ENCODE measurements around the gene LRRC46. TPM values are rescaled to one million over a fixed set of nuclear protein-coding genes. Genes with fewer than 3 reads are reported as not detected.

The LRRC46 gene
- total RNA-seq, 4 donors from 2014 or later = 0.18 TPM; not detected in 3

DNA sequence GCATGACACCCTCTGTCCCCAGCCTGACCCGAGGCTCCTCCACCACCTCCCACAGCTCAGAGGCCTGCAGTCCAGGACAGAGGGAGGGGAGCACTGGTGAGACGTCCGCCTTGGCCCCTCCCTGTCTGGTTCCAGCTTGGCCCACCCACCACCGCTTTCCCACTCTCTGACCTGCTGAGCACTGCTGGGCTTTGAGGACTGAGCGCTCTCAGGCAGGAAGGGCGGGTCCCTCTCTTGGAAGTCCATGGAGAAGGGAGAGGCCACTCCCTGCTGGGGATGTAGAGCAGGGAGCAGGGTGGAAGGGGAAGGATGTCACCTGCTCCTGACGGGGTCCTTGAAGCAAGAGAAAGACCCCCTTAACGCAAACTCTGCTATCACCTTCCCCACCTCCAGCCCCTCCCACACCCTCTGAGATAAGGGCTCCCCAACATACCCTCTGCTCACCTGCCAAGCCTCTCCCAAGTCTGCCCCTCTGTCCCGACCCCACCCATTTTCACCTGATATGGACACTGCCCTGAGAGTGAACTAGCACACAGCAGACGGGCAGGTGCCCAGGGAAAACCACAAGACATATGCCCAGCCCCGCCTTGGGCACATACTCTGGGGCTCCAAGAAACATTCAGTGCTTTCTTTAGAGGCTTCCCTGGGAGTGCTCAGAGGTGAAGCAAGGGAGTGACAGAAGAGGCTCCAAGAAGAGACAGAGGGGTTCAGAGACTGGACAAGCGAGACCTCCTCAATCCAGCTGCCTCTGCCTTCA, 11.3 kb upstream of the LRRC46 start:
- H3K36me3 ChIP-seq = peaks cover 16 to 69% (median 21%) of the 10 kb centered on the region in 3 donors
- peaks cover 20 to 30% (median 21%) of the 10 kb centered on the region in 3 donors for H3K4me1 ChIP-seq
- no peak for DNase-seq
- H3K4me3 ChIP-seq = peak overlapping the region in 1 of 4 donors; percentile 69
- H3K9me3 ChIP-seq = no peaks in the 10 kb centered on the region
- H3K27ac ChIP-seq = peak overlapping the region in 1 of 4 donors; percentile 9
- TF ChIP-seq POLR2A (IDR thresholded peaks at IDR 0.05) = no peak
- TF ChIP-seq, protein P1, sequence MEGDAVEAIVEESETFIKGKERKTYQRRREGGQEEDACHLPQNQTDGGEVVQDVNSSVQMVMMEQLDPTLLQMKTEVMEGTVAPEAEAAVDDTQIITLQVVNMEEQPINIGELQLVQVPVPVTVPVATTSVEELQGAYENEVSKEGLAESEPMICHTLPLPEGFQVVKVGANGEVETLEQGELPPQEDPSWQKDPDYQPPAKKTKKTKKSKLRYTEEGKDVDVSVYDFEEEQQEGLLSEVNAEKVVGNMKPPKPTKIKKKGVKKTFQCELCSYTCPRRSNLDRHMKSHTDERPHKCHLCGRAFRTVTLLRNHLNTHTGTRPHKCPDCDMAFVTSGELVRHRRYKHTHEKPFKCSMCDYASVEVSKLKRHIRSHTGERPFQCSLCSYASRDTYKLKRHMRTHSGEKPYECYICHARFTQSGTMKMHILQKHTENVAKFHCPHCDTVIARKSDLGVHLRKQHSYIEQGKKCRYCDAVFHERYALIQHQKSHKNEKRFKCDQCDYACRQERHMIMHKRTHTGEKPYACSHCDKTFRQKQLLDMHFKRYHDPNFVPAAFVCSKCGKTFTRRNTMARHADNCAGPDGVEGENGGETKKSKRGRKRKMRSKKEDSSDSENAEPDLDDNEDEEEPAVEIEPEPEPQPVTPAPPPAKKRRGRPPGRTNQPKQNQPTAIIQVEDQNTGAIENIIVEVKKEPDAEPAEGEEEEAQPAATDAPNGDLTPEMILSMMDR (IDR thresholded peaks at IDR 0.05) = no peak
- 55 to 56% methylated on average over 6 to 9 of the region's 12 CpGs for whole genome bisulfite sequencing, 2 donors
- no peaks in the 10 kb centered on the region for H3K27me3 ChIP-seq
- intact Hi-C loops (cut with DNase I) = no loop called here

DNA sequence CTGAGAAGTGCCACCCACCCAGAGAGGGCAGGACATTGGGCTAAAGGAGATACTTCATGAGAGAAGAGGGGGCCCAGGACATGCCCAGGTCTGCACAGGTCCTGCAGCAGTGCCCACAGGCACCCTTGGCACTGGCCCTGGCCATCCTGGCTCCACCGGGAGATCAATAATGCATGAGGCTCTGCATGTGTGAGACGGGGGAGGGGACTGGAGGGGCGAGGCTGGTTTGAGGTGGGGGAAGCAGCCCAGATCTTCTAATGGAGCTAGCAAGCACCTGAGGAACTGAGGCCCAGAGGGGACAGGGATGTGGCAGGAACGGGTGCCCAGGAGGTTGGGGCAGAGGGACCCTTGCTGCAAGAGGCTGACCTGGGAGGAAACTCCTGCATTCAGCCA, 10.4 kb upstream of the LRRC46 start:
- WGBS, 2 donors = 0 to 11% methylated on average over 4 of the region's 4 CpGs
- peaks cover 20 to 30% (median 21%) of the 10 kb centered on the region in 3 donors for H3K4me1 ChIP-seq
- peak overlapping the region; percentile 35 to 69 (median 54) for H3K4me3 ChIP-seq
- H3K27me3 ChIP-seq = no peaks in the 10 kb centered on the region
- peaks cover 11 to 69% (median 24%) of the 10 kb centered on the region in 3 donors for H3K36me3 ChIP-seq
- intact Hi-C loops (cut with DNase I) = no loop called here
- TF ChIP-seq POLR2A (IDR thresholded peaks at IDR 0.05) = no peak
- TF ChIP-seq, protein P1 (IDR thresholded peaks at IDR 0.05) = no peak
- DNase-seq = no peak
- H3K9me3 ChIP-seq = no peaks in the 10 kb centered on the region
- H3K27ac ChIP-seq = peak overlapping the region; percentile 50 to 64 (median 61)

GRCh38 chr17:47821424-47822391, 9.8 kb upstream of the LRRC46 start, which contains the start of gene OSBPL7:
Gene OSBPL7, minus strand, starts transcription at chr17:47821794. Its CDS starts 1,516 bp downstream, at chr17:47820278.
- 0 to 25% methylated on average over 5 of the region's 21 CpGs for WGBS, 2 donors
- TF ChIP-seq POLR2A (IDR thresholded peaks at IDR 0.05) = peak in 1 of 4 donors; percentile 30
- TF ChIP-seq, protein P1 (IDR thresholded peaks at IDR 0.05) = peak in 1 of 6 experiments; percentile 22
- Histone ChIP-seq H3K4me3 (peak within 1 kb of the TSS; percentile 35 to 69 (median 54)), H3K27ac (peak within 1 kb of the TSS; percentile 50 to 64 (median 61)), H3K9me3 (no peaks in the 10 kb centered on the region), H3K27me3 (no peaks in the 10 kb centered on the region), H3K36me3 (peaks cover 18 to 69% (median 31%) of the 10 kb centered on the region in 3 donors), H3K4me1 (peaks cover 20 to 30% (median 21%) of the 10 kb centered on the region in 3 donors)
- peak; percentile 33 for DNase-seq
- intact Hi-C loops (cut with DNase I) = no loop called here

- no peak for TF ChIP-seq POLR2A (IDR thresholded peaks at IDR 0.05)
- TF ChIP-seq, protein P1 (IDR thresholded peaks at IDR 0.05) = no peak
- H3K4me3 ChIP-seq = no peak overlapping the region
- intact Hi-C loops (cut with DNase I) = no loop called here
- 96% methylated on average over 4 of the region's 4 CpGs; no CpG with 5 or more reads in 1 of the 2 donors for WGBS, 2 donors
- no peaks in the 10 kb centered on the region for H3K27me3 ChIP-seq
- no peak overlapping the region for H3K27ac ChIP-seq
- H3K9me3 ChIP-seq = no peaks in the 10 kb centered on the region
- DNase-seq = no peak
- H3K4me1 ChIP-seq = peaks cover 20 to 30% (median 21%) of the 10 kb centered on the region in 3 donors
- H3K36me3 ChIP-seq = peaks cover 24 to 69% (median 39%) of the 10 kb centered on the region in 3 donors
Measured at GRCh38 chr17:47822785-47823184, 8.7 kb upstream of the LRRC46 start.
